SK-N-SH (cell line): ENCODE data around the gene UTP18. TPM values are rescaled to one million over a fixed set of nuclear protein-coding genes. Genes with fewer than 3 reads are reported as not detected.

Experiments
- CTCF ChIA-PET: fragments of 300-600, 350-600 bp; formaldehyde crosslinking; extraction: SDS; loops from one replicate; lab custom pipeline; 2021; lab: Yijun Ruan, JAX
- POLR2A ChIA-PET: fragments of 350-600 bp; sonication (Branson Sonifier 250); formaldehyde crosslinking; extraction: SDS; loops from one replicate; lab custom pipeline; 2020; ENCODE audit warnings: antibody characterized with exemption, inconsistent platforms; lab: Yijun Ruan, JAX
- DNase-seq: peaks from one replicate; pipeline ENCODE4 v3.0.0; 2012
- H2AFZ ChIP-seq: fragments of 200-600 bp; sonication (generic); 2 replicates; pipeline ENCODE4 v1.8.1; 2016; ENCODE audit warnings: antibody characterized with exemption, mild to moderate bottlenecking, low read depth
- H3F3A ChIP-seq: fragments of 200-600 bp; sonication (generic); replicated peaks from 2 replicates; pipeline ENCODE3; 2016; ENCODE audit warnings: antibody characterized with exemption, mild to moderate bottlenecking; ENCODE audit not compliant: insufficient read depth
- H3K27ac ChIP-seq, 2 experiments: fragments of 200-500 bp in 1 of 2; fragments of 200-600 bp in 1 of 2; sonication (Bioruptor generic) in 1 of 2; sonication (generic), shearing (Covaris generic) in 1 of 2; 2 replicates each; pipeline versions ENCODE4 v1.5.1 to v1.6.1; 2014 to 2016; ENCODE audit warnings: low read depth in 2 of 2, inconsistent platforms in 1 of 2, low read length in 1 of 2, mild to moderate bottlenecking in 1 of 2, mixed read lengths in 1 of 2
- H3K27me3 ChIP-seq: fragments of 200-600 bp; sonication (generic), shearing (Covaris generic); 2 replicates; pipeline ENCODE4 v1.6.1; 2016; ENCODE audit warnings: mixed run types; ENCODE audit not compliant: insufficient read depth
- H3K36me3 ChIP-seq, 2 experiments: fragments of 200-500 bp in 1 of 2; fragments of 200-600 bp in 1 of 2; sonication (Bioruptor generic) in 1 of 2; sonication (generic) in 1 of 2; replicated peaks in 1 of 2; 2 replicates each; pipeline versions ENCODE3 to v1.5.1; 2014 to 2016; ENCODE audit warnings: low read length in 1 of 2, mild to moderate bottlenecking in 1 of 2; ENCODE audit not compliant: insufficient read depth in 2 of 2, control insufficient read depth in 1 of 2
- H3K4me1 ChIP-seq, 2 experiments: fragments of 200-500 bp in 1 of 2; fragments of 200-600 bp in 1 of 2; sonication (Bioruptor generic) in 1 of 2; sonication (generic), shearing (Covaris generic) in 1 of 2; 2 replicates each; pipeline versions ENCODE4 v1.5.1 to v1.6.1; 2014 to 2016; ENCODE audit warnings: low read depth in 1 of 2, low read length in 1 of 2, mixed run types in 1 of 2; ENCODE audit not compliant: insufficient read depth in 2 of 2, control insufficient read depth in 1 of 2
- H3K4me2 ChIP-seq: fragments of 200-600 bp; sonication (generic), shearing (Covaris generic); 2 replicates; pipeline ENCODE4 v1.6.1; 2017; ENCODE audit warnings: mixed run types
- H3K4me3 ChIP-seq, 2 experiments: fragments of 200-500 bp in 1 of 2; fragments of 200-600 bp in 1 of 2; sonication (Bioruptor generic) in 1 of 2; sonication (generic), shearing (Covaris generic) in 1 of 2; 2 replicates each; pipeline versions ENCODE4 v1.5.1 to v1.8.1; 2014 to 2016; ENCODE audit warnings: low read depth in 2 of 2, inconsistent platforms in 1 of 2, low read length in 1 of 2, mild to moderate bottlenecking in 1 of 2, mixed read lengths in 1 of 2, moderate library complexity in 1 of 2
- H3K79me2 ChIP-seq: fragments of 200-600 bp; sonication (generic); 2 replicates; pipeline ENCODE4 v1.8.1; 2017; ENCODE audit warnings: mild to moderate bottlenecking; ENCODE audit not compliant: insufficient read depth
- H3K9ac ChIP-seq: fragments of 200-600 bp; sonication (generic); 2 replicates; pipeline ENCODE4 v1.6.1; 2017; ENCODE audit warnings: mixed run types
- H3K9me2 ChIP-seq: fragments of 200-600 bp; sonication (generic); 2 replicates; pipeline ENCODE4 v1.6.1; 2017; ENCODE audit warnings: mixed run types
- H3K9me3 ChIP-seq: fragments of 200-600 bp; sonication (generic); 2 replicates; pipeline ENCODE4 v1.6.1; 2017; ENCODE audit warnings: mixed run types, mild to moderate bottlenecking, moderate library complexity
- H4K20me1 ChIP-seq: fragments of 200-600 bp; sonication (generic); 2 replicates; pipeline ENCODE4 v1.6.1; 2017; ENCODE audit warnings: mild to moderate bottlenecking, mixed run types; ENCODE audit not compliant: insufficient read depth
- EP300 ChIP-seq, 2 experiments: IDR thresholded peaks; 2 replicates each; pipeline versions ENCODE4 v1.4.0 to v1.6.1; 2012; ENCODE audit warnings: borderline replicate concordance in 1 of 2, low read depth in 1 of 2, low read length in 1 of 2
- FOSL2 ChIP-seq: IDR thresholded peaks from 2 replicates; pipeline ENCODE4 v1.4.0; 2012; ENCODE audit warnings: low read depth, mild to moderate bottlenecking, moderate library complexity, borderline replicate concordance
- GATA2 ChIP-seq: sonication (generic); formaldehyde crosslinking; IDR thresholded peaks from 2 replicates; pipeline ENCODE4 v1.5.0; 2020; ENCODE audit warnings: mild to moderate bottlenecking, missing genetic modification reagents
- NFIC ChIP-seq: IDR thresholded peaks from 2 replicates; pipeline ENCODE4 v1.4.0; 2012; ENCODE audit warnings: borderline replicate concordance
- NRF1 ChIP-seq: IDR thresholded peaks from 2 replicates; pipeline ENCODE4 v1.6.1; 2012; ENCODE audit warnings: low read depth, mild to moderate bottlenecking, low read length
- RAD21 ChIP-seq: IDR thresholded peaks from 2 replicates; pipeline ENCODE4 v1.6.1; 2012; ENCODE audit warnings: mild to moderate bottlenecking, low read length
- RFX5 ChIP-seq: IDR thresholded peaks from 2 replicates; pipeline ENCODE4 v1.6.1; 2012; ENCODE audit warnings: mild to moderate bottlenecking, improper control_type of control experiment, low read length
- TAF1 ChIP-seq: IDR thresholded peaks from 2 replicates; pipeline ENCODE4 v1.6.1; 2012; ENCODE audit warnings: low read depth, mild to moderate bottlenecking, low read length, moderate library complexity, borderline replicate concordance
- WGBS: methylation state at CpG from one replicate; pipeline ENCODE4 v1.1.6; 2017; ENCODE audit warnings: low lambda C conversion rate; 5-methylcytosine and 5-hydroxymethylcytosine counted together
- polyA plus RNA-seq, 3 experiments: library from polyadenylated mRNA; depleted of rRNA; stranded (reverse); fragments of >200 nt; gene quantifications; 2 replicates each; pipeline ENCODE4 v1.2.3, GENCODE V29; 2012
- TF ChIP-seq, protein P1 (sequence below): fragments of 150-350 bp; IDR thresholded peaks from 2 replicates; pipeline ENCODE4 v1.6.1; 2017; ENCODE audit warnings: antibody characterized with exemption, low read length, low read depth, borderline replicate concordance
- TF ChIP-seq, protein P2 (sequence below): IDR thresholded peaks from 2 replicates; pipeline ENCODE4; 2012
- TF ChIP-seq, protein P3 (sequence below): IDR thresholded peaks from 2 replicates; pipeline ENCODE4 v1.4.0; 2012; ENCODE audit warnings: low read depth, borderline replicate concordance
- TF ChIP-seq, protein P4 (sequence below): fragments of 150-350 bp; IDR thresholded peaks from 2 replicates; pipeline ENCODE4 v1.6.1; 2016; ENCODE audit warnings: mild to moderate bottlenecking, low read depth, low read length

Gene UTP18
- polyA plus RNA-seq, 1 of the 3 experiments (the other 2 are of a cell fraction), result 28.4 TPM

DNA sequence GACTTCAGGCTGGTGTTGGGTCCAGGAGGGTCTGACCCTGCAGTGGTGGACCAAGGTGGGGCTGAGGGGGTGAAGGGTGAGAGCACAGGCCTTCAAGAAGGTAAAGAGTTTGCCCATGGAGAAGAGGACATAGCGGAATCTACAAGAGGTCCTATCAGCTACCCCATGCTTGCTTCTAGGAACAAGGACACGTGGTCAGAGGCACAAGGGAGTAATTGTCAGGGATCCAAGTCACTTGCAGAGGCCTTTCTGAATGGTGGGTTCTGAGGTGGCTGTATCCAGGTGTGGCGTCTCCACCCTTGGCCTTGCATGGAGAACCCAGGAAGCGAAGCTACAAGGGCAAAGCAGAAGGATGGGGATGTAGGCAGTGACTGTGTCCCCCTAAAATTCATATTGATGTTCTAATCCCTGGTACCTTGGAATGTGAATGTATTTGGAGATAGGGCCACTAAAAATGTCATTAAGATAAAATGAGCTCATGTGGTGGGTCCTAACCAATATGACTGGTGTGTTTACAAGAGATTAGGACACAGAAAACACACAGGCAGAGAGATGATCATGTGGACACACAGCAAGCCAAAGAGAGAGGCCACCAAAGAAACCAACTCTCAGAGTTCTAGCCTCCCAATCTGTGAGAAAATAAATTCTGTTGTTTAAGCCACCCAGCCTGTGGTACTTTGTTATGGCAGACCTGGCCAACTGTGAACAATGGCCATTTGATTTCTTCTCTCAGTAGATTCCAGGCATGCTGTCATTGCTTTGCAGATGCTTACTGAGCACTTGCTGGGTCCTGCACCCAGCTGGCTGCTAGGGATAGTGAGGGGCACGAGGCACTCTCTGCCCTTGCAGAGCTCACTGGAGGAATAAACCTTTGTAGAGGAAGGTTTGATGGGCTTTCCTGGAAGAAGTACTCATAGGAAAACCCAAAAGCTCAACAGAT is 75.8 kb downstream of the UTP18 start (continued):
- TF ChIP-seq, protein P1, sequence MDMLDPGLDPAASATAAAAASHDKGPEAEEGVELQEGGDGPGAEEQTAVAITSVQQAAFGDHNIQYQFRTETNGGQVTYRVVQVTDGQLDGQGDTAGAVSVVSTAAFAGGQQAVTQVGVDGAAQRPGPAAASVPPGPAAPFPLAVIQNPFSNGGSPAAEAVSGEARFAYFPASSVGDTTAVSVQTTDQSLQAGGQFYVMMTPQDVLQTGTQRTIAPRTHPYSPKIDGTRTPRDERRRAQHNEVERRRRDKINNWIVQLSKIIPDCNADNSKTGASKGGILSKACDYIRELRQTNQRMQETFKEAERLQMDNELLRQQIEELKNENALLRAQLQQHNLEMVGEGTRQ, result no peak
- TF ChIP-seq EP300 (IDR thresholded peaks at IDR 0.05; ENCODE audit: borderline replicate concordance in 1 of 2, low read depth in 1 of 2, low read length in 1 of 2) (no peak), RAD21 (no peak), RFX5 (no peak), FOSL2 (no peak), GATA2 (no peak)
- TF ChIP-seq, protein P2, sequence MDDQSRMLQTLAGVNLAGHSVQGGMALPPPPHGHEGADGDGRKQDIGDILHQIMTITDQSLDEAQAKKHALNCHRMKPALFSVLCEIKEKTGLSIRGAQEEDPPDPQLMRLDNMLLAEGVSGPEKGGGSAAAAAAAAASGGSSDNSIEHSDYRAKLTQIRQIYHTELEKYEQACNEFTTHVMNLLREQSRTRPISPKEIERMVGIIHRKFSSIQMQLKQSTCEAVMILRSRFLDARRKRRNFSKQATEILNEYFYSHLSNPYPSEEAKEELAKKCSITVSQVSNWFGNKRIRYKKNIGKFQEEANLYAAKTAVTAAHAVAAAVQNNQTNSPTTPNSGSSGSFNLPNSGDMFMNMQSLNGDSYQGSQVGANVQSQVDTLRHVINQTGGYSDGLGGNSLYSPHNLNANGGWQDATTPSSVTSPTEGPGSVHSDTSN, result no peak

DNA sequence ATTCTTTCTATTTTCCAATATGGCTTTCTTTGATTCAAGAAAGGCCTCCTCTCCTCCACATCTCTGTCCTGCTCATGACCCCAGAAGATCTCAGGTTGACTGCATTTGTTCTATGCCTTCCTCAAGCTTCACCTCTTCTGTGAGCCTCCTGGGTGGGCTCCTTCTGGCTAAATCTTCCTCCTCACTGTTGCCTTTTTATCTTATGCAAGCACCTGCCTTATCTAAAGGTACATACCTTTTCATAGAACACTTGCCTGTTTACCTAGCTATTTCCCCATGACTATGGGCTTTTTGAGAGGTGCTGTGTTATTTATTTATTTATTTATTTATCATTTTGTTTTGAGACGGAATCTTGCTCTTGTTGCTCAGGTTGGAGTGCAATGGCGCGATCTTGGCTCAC is 81.1 kb downstream of the UTP18 start:
- no peaks in the 10 kb centered on the region for H3K9me3 ChIP-seq
- 57% methylated on average over 3 of the region's 3 CpGs for whole genome bisulfite sequencing

More for the DNA sequence above, 81.1 kb downstream of the UTP18 start:
- POLR2A ChIA-PET, result no interaction called here
- no peak for DNase-seq
- Histone ChIP-seq H3K36me3 (no peaks in the 10 kb centered on the region), H3K4me2 (no peak overlapping the region), H3K27ac (no peak overlapping the region), H3F3A (no peaks in the 10 kb centered on the region), H2AFZ (no peak overlapping the region), H3K79me2 (no peaks in the 10 kb centered on the region), H4K20me1 (no peaks in the 10 kb centered on the region; the same call in 1 of the 2 replicates), H3K9me2 (no peaks in the 10 kb centered on the region), H3K4me3 (no peak overlapping the region), H3K9ac (no peak overlapping the region), H3K4me1 (peaks cover 0 to 6% of the 10 kb centered on the region in 2 experiments; a peak in 1 of 4 replicates), H3K27me3 (peaks cover 7% of the 10 kb centered on the region; the same call in 1 of the 2 replicates)
- CTCF ChIA-PET, result no interaction called here
- TF ChIP-seq, protein P3, sequence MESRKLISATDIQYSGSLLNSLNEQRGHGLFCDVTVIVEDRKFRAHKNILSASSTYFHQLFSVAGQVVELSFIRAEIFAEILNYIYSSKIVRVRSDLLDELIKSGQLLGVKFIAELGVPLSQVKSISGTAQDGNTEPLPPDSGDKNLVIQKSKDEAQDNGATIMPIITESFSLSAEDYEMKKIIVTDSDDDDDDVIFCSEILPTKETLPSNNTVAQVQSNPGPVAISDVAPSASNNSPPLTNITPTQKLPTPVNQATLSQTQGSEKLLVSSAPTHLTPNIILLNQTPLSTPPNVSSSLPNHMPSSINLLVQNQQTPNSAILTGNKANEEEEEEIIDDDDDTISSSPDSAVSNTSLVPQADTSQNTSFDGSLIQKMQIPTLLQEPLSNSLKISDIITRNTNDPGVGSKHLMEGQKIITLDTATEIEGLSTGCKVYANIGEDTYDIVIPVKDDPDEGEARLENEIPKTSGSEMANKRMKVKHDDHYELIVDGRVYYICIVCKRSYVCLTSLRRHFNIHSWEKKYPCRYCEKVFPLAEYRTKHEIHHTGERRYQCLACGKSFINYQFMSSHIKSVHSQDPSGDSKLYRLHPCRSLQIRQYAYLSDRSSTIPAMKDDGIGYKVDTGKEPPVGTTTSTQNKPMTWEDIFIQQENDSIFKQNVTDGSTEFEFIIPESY, result no peak
- no peak for TF ChIP-seq NRF1
- TF ChIP-seq NFIC, result no peak
- TF ChIP-seq TAF1, result no peak
- TF ChIP-seq, protein P4, sequence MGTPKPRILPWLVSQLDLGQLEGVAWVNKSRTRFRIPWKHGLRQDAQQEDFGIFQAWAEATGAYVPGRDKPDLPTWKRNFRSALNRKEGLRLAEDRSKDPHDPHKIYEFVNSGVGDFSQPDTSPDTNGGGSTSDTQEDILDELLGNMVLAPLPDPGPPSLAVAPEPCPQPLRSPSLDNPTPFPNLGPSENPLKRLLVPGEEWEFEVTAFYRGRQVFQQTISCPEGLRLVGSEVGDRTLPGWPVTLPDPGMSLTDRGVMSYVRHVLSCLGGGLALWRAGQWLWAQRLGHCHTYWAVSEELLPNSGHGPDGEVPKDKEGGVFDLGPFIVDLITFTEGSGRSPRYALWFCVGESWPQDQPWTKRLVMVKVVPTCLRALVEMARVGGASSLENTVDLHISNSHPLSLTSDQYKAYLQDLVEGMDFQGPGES, result no peak
